Measurements from ENCODE around the gene RAD21L1.

RAD21L1 gene

DNA sequence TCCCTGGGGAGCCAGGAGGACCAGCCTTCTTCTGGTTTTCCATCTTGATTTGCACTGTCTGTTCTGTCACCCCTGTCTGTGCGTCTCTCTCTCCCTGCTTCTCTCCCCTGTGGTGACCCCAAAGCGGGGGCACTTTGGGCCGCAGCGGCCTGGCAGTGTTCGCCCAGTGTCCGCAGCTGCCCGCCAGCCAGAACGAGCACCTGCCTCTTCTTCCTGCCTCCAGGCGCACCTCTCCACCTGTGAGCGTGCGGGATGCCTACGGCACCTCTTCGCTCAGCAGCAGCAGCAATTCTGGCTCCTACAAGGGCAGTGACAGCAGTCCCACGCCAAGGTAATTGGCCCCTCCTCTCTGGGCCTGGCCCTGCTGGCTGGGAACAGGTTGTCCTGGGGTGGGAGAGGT is 71.1 kb downstream of the RAD21L1 start:
- H3K36me3 ChIP-seq (ENCODE audit: insufficient read depth, low read length) = no peaks in the 10 kb centered on the region
- no peaks in the 10 kb centered on the region for H3K9me3 ChIP-seq (ENCODE audit: control insufficient read depth, insufficient read depth, low read length)
- peaks cover 7% of the 10 kb centered on the region for H3K4me1 ChIP-seq (ENCODE audit: insufficient read depth, low read length)
- H3K9ac ChIP-seq (ENCODE audit: low read depth, low read length) = no peak overlapping the region

DNA sequence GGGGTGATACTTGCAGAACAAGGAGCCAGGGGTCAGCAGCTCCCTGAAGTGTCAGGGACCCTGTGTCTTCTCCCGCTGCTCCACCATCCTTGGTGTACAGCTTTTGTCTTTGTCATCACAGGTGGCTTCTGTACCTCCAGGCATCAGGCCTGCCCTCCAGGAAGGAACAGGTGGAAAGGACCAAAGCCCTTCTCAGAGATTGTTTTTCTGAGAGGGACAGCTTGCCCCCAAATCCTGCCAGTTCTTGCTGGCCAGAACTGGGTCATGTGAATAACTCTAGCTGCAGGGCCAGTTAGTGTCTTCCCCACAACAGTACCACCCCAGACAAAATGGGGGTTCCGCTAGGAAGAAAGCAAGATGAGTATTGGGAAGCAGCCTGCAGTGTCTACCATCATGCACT is 71.6 kb downstream of the RAD21L1 start:
- H3K4me1 ChIP-seq (ENCODE audit: insufficient read depth, low read length) = peaks cover 7% of the 10 kb centered on the region
- no peak overlapping the region for H3K9ac ChIP-seq (ENCODE audit: low read depth, low read length)
- H3K9me3 ChIP-seq (ENCODE audit: control insufficient read depth, insufficient read depth, low read length) = no peaks in the 10 kb centered on the region
- H3K36me3 ChIP-seq (ENCODE audit: insufficient read depth, low read length) = no peaks in the 10 kb centered on the region

DNA sequence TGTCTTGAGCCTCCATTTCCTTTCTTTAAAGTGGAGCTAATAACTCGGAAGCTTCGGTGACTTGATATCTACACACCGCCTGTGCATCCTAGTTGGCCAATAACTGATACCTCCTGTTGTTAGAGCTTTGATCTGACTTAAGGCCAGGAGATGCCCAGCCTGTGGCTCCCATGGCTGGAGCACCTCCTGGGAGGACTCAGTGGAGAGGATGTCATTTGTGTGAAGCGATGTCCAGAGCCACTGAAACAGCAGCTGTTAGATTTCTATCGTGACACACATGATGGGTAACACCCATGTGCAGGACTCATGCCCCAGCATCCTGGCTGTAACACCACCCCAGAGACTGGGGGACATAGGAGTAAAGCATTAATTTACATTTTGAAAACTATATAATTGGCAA is 72.3 kb downstream of the RAD21L1 start:
- no peaks in the 10 kb centered on the region for H3K36me3 ChIP-seq (ENCODE audit: insufficient read depth, low read length)
- no peak overlapping the region for H3K9ac ChIP-seq (ENCODE audit: low read depth, low read length)
- H3K4me1 ChIP-seq (ENCODE audit: insufficient read depth, low read length) = peaks cover 7% of the 10 kb centered on the region
- no peaks in the 10 kb centered on the region for H3K9me3 ChIP-seq (ENCODE audit: control insufficient read depth, insufficient read depth, low read length)

DNA sequence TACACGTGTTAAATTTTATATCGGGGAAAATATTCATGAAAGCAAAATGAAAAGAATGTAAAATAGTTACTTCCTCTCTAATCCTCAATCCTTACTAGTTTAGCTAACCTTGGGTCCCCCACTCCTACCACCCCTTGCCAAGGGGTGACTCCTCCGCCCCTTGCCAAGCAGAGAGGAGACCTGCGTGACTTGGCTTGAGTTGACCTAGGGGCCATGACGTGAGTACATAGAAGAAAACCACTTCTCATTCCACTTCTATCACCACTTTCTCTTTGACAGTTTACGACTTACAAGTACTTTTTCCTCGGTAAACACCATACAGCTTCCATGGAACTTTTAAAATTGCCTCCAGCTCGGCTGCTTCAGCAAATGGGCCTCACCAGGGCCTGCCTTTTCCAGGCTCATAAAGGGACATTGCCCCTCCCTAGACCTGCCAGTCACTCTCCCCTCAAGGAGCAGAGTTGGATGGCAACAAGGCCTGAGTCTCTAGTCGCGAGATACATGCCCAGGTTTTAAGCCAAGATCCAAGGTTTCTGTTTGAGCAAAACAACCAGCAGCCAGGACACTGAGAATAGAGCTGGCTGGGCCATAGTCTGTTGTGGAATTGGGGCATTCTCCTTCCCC is 73.2 kb downstream of the RAD21L1 start:
- Histone ChIP-seq H3K9me3 (ENCODE audit: control insufficient read depth, insufficient read depth, low read length) (no peaks in the 10 kb centered on the region), H3K36me3 (ENCODE audit: insufficient read depth, low read length) (no peaks in the 10 kb centered on the region), H3K4me1 (ENCODE audit: insufficient read depth, low read length) (peaks cover 7% of the 10 kb centered on the region), H3K9ac (ENCODE audit: low read depth, low read length) (no peak overlapping the region)

DNA sequence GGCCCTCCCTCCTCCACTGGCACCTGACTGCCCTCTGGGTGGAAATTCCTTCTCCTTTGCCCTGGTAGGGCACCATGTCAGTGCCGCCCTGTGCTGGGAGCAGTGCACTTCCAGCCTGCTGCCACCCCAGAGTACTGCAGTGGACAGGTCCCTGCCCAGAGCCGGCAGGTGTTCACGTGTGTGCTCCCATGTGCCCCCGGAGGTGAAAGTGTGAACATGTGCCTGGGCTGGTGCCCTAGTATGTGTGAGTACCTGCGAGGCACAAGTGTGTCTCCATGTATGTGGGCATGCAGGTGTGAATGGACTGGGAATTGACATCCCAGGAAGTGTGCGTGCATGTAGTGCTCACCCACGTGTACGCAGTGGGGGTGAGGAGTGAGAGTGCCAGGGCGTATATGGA is 73.7 kb downstream of the RAD21L1 start:
- H3K9ac ChIP-seq (ENCODE audit: low read depth, low read length) = no peak overlapping the region
- no peaks in the 10 kb centered on the region for H3K36me3 ChIP-seq (ENCODE audit: insufficient read depth, low read length)
- H3K9me3 ChIP-seq (ENCODE audit: control insufficient read depth, insufficient read depth, low read length) = no peaks in the 10 kb centered on the region
- H3K4me1 ChIP-seq (ENCODE audit: insufficient read depth, low read length) = peaks cover 7% of the 10 kb centered on the region

DNA sequence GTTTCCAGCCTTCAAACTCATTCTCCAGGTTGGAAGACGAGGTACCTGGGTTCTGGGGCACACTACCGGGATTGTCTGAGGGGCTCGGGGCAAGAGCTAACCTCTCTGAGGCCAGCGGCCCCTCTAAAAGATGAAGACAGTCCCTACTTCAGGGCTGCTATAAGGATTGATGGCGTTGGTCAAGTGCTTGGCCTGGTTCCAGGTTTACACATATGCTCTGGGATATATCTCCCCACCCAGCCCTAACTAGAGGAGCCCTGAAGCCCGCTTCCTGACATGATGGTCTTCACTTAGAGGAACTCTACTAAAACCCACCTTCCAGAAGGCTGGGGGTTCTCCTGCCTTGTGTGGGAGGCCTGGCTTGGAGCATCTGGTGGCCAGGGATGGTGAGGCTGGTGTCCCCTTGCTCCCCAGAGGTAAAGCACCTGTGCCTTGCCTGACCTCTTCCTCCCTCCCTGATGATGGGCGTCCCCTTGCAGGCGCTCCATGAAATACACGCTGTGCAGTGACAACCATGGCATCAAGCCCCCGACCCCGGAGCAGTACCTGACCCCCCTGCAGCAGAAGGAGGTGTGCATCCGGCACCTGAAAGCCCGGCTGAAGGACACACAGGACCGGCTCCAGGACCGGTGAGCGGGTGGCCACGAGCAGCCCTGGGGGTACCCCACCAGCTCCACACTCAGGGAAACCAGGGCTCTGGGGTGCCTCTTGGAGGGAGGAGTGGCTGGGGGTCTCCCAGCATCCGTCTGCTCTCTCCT is 74.4 kb downstream of the RAD21L1 start:
- Histone ChIP-seq H3K4me1 (ENCODE audit: insufficient read depth, low read length) (peaks cover 7% of the 10 kb centered on the region), H3K9me3 (ENCODE audit: control insufficient read depth, insufficient read depth, low read length) (no peaks in the 10 kb centered on the region), H3K36me3 (ENCODE audit: insufficient read depth, low read length) (no peaks in the 10 kb centered on the region), H3K9ac (ENCODE audit: low read depth, low read length) (no peak overlapping the region)

DNA sequence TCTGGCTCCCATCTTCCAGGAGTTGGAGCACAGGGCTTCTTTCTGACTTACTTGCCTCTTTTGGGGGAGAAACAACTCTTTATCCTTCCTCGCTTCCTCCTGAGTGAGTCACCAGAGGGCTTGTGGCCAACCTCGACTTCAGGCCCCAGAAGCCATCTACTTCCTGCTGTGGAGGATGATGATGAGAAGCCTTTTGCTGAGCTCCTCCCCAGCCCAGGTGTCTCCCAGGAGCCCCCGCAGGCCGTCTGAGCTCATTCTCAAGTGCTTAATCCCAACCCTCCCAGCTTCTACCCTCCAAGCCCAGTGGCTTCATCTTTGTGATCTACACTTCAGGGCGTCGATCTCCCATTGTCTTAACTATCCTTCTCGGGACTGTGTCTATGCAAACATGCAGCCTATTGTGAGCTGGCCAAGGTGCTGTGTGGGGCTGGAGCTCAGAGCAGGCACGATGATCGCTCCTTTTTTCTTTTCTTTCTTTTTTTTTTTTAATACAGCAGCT is 75.2 kb downstream of the RAD21L1 start:
- Histone ChIP-seq H3K9me3 (ENCODE audit: control insufficient read depth, insufficient read depth, low read length) (no peaks in the 10 kb centered on the region), H3K4me1 (ENCODE audit: insufficient read depth, low read length) (peaks cover 7% of the 10 kb centered on the region), H3K9ac (ENCODE audit: low read depth, low read length) (no peak overlapping the region), H3K36me3 (ENCODE audit: insufficient read depth, low read length) (no peaks in the 10 kb centered on the region)

DNA sequence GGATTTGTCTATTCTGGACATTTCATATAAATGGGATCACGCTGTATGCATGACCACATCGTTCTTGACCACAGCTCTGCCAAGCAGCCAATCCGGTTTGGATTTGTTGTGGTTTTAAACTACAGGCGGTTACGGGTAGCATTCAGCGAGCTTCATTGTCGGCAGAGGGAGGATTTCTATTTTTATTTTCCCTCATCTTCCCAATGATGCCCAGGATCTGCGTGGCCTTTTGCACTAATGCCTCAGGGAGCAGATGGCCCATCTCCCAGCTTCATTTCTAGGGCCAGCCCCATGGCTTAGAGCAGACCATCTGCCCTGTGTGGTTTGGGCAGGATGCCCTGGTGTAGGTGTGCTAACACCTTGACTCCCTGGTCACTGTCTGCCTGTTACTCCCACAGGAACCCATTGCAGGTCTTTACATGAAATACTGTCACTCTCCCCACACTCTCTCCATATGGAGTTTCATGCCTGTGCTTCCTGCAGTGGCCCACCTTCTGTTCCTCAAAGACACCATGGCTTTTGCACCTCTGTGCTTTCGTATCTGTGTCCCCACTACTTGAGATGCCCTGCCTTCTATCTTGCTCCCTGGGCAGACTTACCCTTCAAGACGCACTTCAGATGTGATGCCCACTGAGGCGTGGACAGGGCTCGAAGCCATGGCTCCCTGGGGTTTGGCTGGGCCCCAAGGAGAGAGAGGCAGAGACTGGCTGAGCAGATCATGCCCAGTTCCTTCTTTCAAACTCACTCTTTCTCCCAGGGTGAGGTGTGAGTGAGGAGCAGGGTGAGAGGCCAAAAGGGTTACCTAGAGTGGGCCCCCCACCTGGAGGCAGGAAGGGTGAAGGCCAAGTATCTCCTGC is 77.1 kb downstream of the RAD21L1 start:
- H3K9ac ChIP-seq (ENCODE audit: low read depth, low read length) = no peak overlapping the region
- H3K9me3 ChIP-seq (ENCODE audit: control insufficient read depth, insufficient read depth, low read length) = no peaks in the 10 kb centered on the region
- peaks cover 7% of the 10 kb centered on the region for H3K4me1 ChIP-seq (ENCODE audit: insufficient read depth, low read length)
- H3K36me3 ChIP-seq (ENCODE audit: insufficient read depth, low read length) = no peaks in the 10 kb centered on the region

DNA sequence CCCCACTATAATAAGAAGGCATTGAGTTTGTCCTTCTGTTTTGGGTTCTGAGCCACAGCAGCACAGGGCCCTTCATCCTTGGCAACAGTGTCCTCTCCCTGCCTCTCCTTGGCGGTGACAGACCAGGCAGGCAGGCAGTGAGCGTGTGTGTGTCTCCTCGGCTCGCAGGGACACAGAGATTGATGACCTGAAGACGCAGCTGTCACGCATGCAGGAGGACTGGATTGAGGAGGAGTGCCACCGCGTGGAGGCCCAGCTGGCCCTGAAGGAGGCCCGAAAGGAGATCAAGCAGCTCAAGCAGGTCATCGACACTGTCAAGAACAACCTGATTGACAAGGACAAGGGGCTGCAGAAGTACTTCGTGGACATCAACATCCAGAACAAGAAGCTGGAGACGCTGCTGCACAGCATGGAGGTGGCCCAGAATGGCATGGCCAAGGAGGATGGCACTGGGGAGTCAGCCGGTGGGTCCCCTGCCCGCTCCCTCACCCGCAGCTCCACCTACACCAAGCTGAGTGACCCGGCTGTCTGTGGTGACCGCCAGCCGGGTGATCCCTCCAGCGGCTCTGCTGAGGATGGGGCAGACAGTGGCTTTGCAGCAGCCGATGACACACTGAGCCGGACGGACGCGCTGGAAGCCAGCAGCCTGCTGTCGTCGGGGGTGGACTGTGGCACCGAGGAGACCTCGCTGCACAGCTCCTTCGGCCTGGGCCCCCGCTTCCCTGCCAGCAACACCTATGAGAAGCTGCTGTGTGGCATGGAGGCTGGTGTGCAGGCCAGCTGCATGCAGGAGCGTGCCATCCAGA is 79.1 kb downstream of the RAD21L1 start:
- Histone ChIP-seq H3K4me1 (ENCODE audit: insufficient read depth, low read length) (peaks cover 13% of the 10 kb centered on the region), H3K9ac (ENCODE audit: low read depth, low read length) (no peak overlapping the region), H3K9me3 (ENCODE audit: control insufficient read depth, insufficient read depth, low read length) (no peaks in the 10 kb centered on the region), H3K36me3 (ENCODE audit: insufficient read depth, low read length) (no peaks in the 10 kb centered on the region)
